Activated CD8-positive, alpha-beta memory T cell treated with anti-CD3 and anti-CD28 coated beads, Interleukin-2, amount 50 U/mL, for 1 hour (primary cell): Measurements from ENCODE around the gene PPIL1.

Experiments used
- DNase-seq: peaks from one replicate; pipeline ENCODE4 v3.0.0-alpha.2; 2020; ENCODE audit errors: extremely low read depth

PPIL1 gene

GRCh38 chr6:36855750-36856149 is 18.9 kb downstream of the PPIL1 start:
- no peak for DNase-seq

- no peak for DNase-seq
Measured at GRCh38 chr6:36853325-36853724, 21.3 kb downstream of the PPIL1 start.

GRCh38 chr6:36852481-36853147 is 22.0 kb downstream of the PPIL1 start:
- no peak for DNase-seq

- no peak for DNase-seq
Measured at GRCh38 chr6:36851626-36852025, 23.0 kb downstream of the PPIL1 start.

GRCh38 chr6:36851149-36851614 is 23.4 kb downstream of the PPIL1 start:
- DNase-seq = no peak

GRCh38 chr6:36850021-36850420 is 24.6 kb downstream of the PPIL1 start:
- DNase-seq = no peak

GRCh38 chr6:36848658-36849441 is 25.8 kb downstream of the PPIL1 start:
- DNase-seq = no peak

- DNase-seq = no peak
Measured at GRCh38 chr6:36847991-36848390, 26.6 kb downstream of the PPIL1 start.

GRCh38 chr6:36847152-36847551 is 27.5 kb downstream of the PPIL1 start:
- DNase-seq = no peak

- no peak for DNase-seq
Measured at GRCh38 chr6:36845233-36845632, 29.4 kb downstream of the PPIL1 start.

GRCh38 chr6:36844232-36845170 is 30.1 kb downstream of the PPIL1 start:
- no peak for DNase-seq

GRCh38 chr6:36843170-36843569 is 31.4 kb downstream of the PPIL1 start:
- no peak for DNase-seq

GRCh38 chr6:36841756-36842155 is 32.8 kb downstream of the PPIL1 start:
- DNase-seq = no peak

- no peak for DNase-seq
Measured at GRCh38 chr6:36840432-36841403, 33.9 kb downstream of the PPIL1 start.

- DNase-seq = no peak
Measured at GRCh38 chr6:36839749-36840431, 34.7 kb downstream of the PPIL1 start.

GRCh38 chr6:36838896-36839748 is 35.5 kb downstream of the PPIL1 start, which contains the start of gene CPNE5:
TSS of gene CPNE5 (minus strand) at chr6:36839444. CDS start at chr6:36839377, 67 bp downstream.
- DNase-seq = no peak

GRCh38 chr6:36837686-36838085 is 36.9 kb downstream of the PPIL1 start:
- DNase-seq = no peak

- DNase-seq = no peak
Measured at GRCh38 chr6:36837022-36837339, 37.6 kb downstream of the PPIL1 start.
